ENCODE results near the gene MAMDC4. TPM values are rescaled to one million over a fixed set of nuclear protein-coding genes. Genes with fewer than 3 reads are reported as not detected.

The MAMDC4 gene
- total and polyA plus RNA-seq, 2 of the 13 experiments (the other 11 are each of a cell fraction or from before 2014, with no cell fraction given), result 6.0 to 6.8 TPM

DNA sequence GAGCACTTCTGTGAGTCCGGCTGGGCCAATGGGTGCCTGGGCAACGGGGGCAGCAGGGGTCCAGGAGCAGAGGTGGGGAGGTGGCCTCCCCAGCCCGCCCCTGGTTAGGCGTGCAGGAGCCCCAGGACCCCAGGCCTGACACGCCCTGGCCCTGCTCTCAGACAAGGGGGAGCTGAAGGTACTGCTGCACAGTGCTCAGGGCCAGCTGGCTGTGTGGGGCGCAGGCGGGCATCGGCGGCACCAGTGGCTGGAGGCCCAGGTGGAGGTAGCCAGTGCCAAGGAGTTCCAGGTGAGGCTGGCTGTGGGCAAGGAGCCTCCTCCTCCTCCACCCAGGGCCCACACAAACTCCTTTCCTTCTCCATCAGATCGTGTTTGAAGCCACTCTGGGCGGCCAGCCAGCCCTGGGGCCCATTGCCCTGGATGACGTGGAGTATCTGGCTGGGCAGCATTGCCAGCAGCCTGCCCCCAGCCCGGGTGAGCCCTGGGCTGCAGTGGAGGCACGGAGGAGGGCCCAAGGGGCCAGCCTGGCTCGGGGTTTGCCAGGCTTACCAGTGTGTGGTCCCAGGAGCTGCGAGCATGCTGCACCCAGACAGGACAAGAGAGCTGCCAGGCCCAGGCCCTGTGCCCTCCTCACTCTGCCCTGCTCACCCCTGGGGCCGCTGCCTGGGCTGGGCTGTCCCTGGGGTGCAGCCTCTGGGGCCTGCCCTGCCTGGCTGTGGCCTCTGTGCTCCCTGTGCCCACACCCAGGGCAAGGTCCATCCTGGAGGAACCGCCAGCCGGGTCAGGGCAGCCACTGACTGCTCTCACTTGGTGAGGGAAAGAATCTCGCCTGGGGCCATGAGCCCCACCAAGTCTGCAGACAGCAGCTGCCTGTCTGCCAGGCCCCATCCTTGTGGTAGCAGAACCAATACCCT lies 7.0 kb downstream of the MAMDC4 start (continued):
- TF ChIP-seq, protein P1, sequence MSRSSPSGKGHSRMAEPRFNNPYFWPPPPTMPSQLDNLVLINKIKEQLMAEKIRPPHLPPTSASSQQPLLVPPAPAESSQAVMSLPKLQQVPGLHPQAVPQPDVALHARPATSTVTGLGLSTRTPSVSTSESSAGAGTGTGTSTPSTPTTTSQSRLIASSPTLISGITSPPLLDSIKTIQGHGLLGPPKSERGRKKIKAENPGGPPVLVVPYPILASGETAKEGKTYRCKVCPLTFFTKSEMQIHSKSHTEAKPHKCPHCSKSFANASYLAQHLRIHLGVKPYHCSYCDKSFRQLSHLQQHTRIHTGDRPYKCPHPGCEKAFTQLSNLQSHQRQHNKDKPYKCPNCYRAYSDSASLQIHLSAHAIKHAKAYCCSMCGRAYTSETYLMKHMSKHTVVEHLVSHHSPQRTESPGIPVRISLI (CRISPR knock-in tag; IDR thresholded peaks at IDR 0.05; ENCODE audit: borderline replicate concordance), result no peak
- TF ChIP-seq SALL1 (CRISPR knock-in tag; IDR thresholded peaks at IDR 0.05) (0 out of 2 replicates have a peak, but pooled peaks have one; percentile 17), POLR2G (IDR thresholded peaks at IDR 0.05; ENCODE audit: low read depth, low read length) (no peak; the same call in 1 of the 2 replicates), NR1H2 (CRISPR knock-in tag; IDR thresholded peaks at IDR 0.05; ENCODE audit: borderline replicate concordance, low read depth) (no peak), JARID2 (CRISPR knock-in tag; IDR thresholded peaks at IDR 0.05; ENCODE audit: insufficient replicate concordance) (peak; percentile 45), ZBTB7B (CRISPR knock-in tag; IDR thresholded peaks at IDR 0.05) (0 out of 2 replicates have a peak, but pooled peaks have one; percentile 24), HNRNPL (IDR thresholded peaks at IDR 0.05; ENCODE audit: low read depth, low read length) (peak; percentile 97), ZNF350 (CRISPR knock-in tag; IDR thresholded peaks at IDR 0.05; ENCODE audit: borderline replicate concordance, low read depth) (no peak), ZKSCAN5 (CRISPR knock-in tag; IDR thresholded peaks at IDR 0.05) (no peak), ZNF550 (CRISPR knock-in tag; IDR thresholded peaks at IDR 0.05; ENCODE audit: borderline replicate concordance) (no peak), TARDBP (CRISPR knock-in tag; IDR thresholded peaks at IDR 0.05) (no peak), ZSCAN25 (CRISPR knock-in tag; IDR thresholded peaks at IDR 0.05) (peak; percentile 75; the same call in 1 of the 2 replicates)
- TF ChIP-seq, protein P2, sequence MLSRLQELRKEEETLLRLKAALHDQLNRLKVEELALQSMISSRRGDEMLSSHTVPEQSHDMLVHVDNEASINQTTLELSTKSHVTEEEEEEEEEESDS (CRISPR knock-in tag; IDR thresholded peaks at IDR 0.05; ENCODE audit: borderline replicate concordance), result no peak
- TF ChIP-seq, protein P3, sequence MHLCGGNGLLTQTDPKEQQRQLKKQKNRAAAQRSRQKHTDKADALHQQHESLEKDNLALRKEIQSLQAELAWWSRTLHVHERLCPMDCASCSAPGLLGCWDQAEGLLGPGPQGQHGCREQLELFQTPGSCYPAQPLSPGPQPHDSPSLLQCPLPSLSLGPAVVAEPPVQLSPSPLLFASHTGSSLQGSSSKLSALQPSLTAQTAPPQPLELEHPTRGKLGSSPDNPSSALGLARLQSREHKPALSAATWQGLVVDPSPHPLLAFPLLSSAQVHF (CRISPR knock-in tag; IDR thresholded peaks at IDR 0.05), result no peak
- TF ChIP-seq, protein P4, sequence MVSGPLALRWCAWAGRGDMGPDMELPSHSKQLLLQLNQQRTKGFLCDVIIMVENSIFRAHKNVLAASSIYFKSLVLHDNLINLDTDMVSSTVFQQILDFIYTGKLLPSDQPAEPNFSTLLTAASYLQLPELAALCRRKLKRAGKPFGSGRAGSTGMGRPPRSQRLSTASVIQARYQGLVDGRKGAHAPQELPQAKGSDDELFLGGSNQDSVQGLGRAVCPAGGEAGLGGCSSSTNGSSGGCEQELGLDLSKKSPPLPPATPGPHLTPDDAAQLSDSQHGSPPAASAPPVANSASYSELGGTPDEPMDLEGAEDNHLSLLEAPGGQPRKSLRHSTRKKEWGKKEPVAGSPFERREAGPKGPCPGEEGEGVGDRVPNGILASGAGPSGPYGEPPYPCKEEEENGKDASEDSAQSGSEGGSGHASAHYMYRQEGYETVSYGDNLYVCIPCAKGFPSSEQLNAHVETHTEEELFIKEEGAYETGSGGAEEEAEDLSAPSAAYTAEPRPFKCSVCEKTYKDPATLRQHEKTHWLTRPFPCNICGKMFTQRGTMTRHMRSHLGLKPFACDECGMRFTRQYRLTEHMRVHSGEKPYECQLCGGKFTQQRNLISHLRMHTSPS (CRISPR knock-in tag; IDR thresholded peaks at IDR 0.05; ENCODE audit: low read depth), result peak; percentile 97
- TF ChIP-seq, protein P5, sequence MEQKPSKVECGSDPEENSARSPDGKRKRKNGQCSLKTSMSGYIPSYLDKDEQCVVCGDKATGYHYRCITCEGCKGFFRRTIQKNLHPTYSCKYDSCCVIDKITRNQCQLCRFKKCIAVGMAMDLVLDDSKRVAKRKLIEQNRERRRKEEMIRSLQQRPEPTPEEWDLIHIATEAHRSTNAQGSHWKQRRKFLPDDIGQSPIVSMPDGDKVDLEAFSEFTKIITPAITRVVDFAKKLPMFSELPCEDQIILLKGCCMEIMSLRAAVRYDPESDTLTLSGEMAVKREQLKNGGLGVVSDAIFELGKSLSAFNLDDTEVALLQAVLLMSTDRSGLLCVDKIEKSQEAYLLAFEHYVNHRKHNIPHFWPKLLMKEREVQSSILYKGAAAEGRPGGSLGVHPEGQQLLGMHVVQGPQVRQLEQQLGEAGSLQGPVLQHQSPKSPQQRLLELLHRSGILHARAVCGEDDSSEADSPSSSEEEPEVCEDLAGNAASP (CRISPR knock-in tag; IDR thresholded peaks at IDR 0.05; ENCODE audit: borderline replicate concordance), result no peak
- TF ChIP-seq, protein P6, sequence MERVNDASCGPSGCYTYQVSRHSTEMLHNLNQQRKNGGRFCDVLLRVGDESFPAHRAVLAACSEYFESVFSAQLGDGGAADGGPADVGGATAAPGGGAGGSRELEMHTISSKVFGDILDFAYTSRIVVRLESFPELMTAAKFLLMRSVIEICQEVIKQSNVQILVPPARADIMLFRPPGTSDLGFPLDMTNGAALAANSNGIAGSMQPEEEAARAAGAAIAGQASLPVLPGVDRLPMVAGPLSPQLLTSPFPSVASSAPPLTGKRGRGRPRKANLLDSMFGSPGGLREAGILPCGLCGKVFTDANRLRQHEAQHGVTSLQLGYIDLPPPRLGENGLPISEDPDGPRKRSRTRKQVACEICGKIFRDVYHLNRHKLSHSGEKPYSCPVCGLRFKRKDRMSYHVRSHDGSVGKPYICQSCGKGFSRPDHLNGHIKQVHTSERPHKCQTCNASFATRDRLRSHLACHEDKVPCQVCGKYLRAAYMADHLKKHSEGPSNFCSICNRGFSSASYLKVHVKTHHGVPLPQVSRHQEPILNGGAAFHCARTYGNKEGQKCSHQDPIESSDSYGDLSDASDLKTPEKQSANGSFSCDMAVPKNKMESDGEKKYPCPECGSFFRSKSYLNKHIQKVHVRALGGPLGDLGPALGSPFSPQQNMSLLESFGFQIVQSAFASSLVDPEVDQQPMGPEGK (CRISPR knock-in tag; IDR thresholded peaks at IDR 0.05), result peak; percentile 25; the same call in 1 of the 2 replicates
- TF ChIP-seq, protein P7, sequence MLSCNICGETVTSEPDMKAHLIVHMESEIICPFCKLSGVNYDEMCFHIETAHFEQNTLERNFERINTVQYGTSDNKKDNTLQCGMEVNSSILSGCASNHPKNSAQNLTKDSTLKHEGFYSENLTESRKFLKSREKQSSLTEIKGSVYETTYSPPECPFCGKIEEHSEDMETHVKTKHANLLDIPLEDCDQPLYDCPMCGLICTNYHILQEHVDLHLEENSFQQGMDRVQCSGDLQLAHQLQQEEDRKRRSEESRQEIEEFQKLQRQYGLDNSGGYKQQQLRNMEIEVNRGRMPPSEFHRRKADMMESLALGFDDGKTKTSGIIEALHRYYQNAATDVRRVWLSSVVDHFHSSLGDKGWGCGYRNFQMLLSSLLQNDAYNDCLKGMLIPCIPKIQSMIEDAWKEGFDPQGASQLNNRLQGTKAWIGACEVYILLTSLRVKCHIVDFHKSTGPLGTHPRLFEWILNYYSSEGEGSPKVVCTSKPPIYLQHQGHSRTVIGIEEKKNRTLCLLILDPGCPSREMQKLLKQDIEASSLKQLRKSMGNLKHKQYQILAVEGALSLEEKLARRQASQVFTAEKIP (CRISPR knock-in tag; IDR thresholded peaks at IDR 0.05; ENCODE audit: borderline replicate concordance), result no peak
